HG02610 (cell line): ENCODE results near the gene RPS13.
"Not testable (repeated sequence)": the region's sequence is repeated elsewhere in the genome, so short reads cannot be mapped to it uniquely, and the experiment has no call there.

Experiments
- ATAC-seq: cut with Tn5 transposase; IDR thresholded peaks from one replicate; pipeline ENCODE4 v1.9.1; 2021; ENCODE audit warnings: mild to moderate bottlenecking, moderate library complexity; ENCODE audit not compliant: unreplicated experiment

RPS13 gene

DNA sequence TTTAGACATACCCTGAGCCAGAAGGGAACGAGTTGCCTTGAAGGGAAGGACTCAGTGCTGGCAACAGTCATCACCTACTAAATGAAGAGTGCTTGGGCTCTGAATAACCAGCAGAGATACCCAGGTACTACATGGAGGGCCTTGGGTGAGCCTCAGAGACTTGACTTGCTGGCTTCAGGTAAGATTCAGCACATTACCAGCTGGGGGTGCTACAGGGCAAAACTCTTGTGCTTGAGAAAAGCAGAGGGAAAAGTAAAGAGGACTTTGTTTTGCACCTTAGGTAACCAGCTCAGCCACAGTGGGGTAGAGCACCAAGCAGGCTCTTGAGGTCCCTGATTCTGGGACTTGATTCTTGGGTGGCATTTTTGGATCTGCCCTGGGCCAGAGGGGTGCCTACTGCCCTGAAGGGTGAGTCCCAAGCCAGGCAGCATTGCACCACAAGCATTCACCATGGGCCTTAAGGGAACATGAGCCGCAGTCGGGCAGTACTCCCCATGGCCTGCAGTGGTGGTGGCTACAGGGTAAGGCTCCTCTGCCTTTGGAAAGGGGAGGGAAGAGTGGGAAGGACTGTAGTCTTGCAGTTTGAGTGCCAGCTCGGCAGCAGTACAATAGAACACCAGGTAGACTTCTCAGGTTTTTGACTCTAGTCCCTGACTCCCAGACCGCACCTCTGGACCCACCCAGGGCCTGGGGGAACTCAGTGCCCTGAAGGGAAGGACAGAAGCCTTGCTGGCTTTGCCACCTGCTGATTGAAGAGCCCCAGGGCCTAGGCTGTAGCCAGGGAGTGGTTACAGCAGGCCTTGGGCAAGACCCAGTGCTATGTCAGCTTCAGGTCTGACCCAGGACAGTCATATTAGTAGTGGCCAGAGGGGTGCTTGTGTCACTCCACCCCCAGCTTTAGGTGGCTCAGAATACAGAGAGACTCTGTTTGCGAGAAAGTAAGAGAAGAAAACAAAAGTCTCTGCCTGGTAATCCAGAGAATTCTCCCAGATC is 40.5 kb downstream of the RPS13 start:
- ATAC-seq, result no peak

DNA sequence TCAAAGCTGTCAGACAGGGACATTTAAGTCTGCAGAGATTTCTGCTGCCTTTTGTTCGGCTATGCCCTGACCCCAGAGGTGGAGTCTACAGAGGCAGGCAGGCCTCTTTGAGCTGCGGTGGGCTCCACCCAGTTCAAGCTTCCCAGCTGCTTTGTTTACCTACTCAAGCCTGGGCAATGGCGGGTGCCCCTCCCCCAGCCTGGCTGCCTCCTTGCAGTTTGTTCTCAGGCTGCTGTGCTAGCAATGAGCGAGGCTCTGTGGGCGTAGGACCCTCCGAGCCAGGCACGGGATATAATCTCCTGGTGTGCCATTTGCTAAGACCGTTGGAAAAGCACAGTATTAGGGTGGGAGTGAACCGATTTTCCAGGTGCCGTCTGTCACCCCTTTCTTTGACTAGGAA is 43.4 kb downstream of the RPS13 start:
- not testable (repeated sequence) for ATAC-seq

DNA sequence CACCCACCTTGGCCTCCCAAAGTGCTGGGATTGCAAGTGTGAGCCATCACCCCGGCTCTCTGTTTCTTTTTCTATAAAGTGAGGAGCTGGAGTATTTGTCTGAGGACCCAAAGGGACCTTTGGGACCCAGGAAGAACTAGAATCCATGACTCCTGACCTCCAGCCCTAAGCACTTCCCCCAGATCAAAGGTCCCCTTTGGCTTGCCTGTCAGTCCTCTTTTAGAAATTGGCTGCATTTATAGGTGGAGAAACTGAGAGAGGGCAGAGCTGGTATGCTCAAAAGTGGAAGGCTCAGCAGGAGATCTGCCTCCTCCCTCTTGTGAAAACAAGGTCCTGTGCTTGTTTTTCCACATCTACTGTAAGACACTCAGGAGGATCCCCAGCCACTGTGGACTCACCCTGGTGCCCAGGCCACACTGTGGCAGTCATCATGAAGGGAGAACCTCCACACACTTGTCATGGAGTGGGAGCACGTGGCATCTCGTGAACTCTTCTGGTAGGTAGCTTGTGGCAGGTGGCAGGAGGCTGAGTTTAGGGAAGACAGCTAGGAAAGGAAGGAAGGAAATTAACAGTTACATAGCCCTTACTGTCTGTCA is 50.9 kb downstream of the RPS13 start:
- no peak for ATAC-seq

DNA sequence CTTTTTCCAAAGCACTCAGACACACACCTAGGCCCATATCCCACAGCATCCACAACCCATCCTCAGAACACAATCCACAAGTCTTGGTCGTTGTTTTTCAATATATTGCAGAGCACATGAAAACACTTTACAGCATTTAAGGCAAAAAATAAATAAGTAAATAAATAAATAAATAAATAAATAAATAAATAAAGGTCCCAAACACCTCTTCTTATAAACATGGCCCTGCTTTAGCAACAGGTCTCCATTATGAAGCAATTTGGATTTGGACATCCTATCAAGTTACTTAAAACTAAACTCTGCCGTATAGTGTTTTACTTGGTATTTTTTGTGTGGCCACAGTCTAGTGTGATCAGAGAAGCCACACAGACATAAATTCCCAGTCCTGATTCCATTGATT is 52.5 kb downstream of the RPS13 start:
- no peak for ATAC-seq
